Caco-2 (cell line): Measurements from ENCODE around the gene SMYD2. TPM values are rescaled to one million over a fixed set of nuclear protein-coding genes. Genes with fewer than 3 reads are reported as not detected.

Experiments
- BruUV-seq: library from RNA; stranded (reverse); fragments of 400-500 nt; replicated peaks from 2 replicates; lab custom pipeline; 2021; lab: Mats Ljungman, UMichigan
- CTCF ChIA-PET: fragments of 300-600 bp; sonication (Branson Sonifier 250); formaldehyde crosslinking; loops from one replicate; lab custom pipeline; 2022; ENCODE audit warnings: antibody characterized with exemption; lab: Charles Lee
- POLR2A ChIA-PET: fragments of 300-600 bp; sonication (Branson Sonifier 250); formaldehyde crosslinking; loops from one replicate; lab custom pipeline; 2022; ENCODE audit warnings: antibody characterized with exemption; lab: Charles Lee
- DNase-seq, 2 experiments: peaks; one replicate each; pipeline versions ENCODE4 v3.0.0 to v3.0.0-alpha.2; 2020 to 2022
- H3K27me3 ChIP-seq: replicated peaks from 2 replicates; pipeline ENCODE4 v1.6.0; 2011; ENCODE audit warnings: low read length; ENCODE audit not compliant: control insufficient read depth, insufficient read depth
- H3K36me3 ChIP-seq: 2 replicates; pipeline ENCODE4 v1.5.1; 2011; ENCODE audit warnings: low read length; ENCODE audit not compliant: control insufficient read depth, insufficient read depth
- H3K4me1 ChIP-seq: fragments of 250-450 bp; sonication (Bioruptor Pico); 2 replicates; pipeline ENCODE4 v1.5.1; 2020; ENCODE audit warnings: mild to moderate bottlenecking
- H3K4me3 ChIP-seq: 2 replicates; pipeline ENCODE4 v1.5.1; 2011; ENCODE audit warnings: low read depth, mild to moderate bottlenecking, control low read depth, low read length
- H3K9me3 ChIP-seq: fragments of 250-450 bp; sonication (Bioruptor Pico); 2 replicates; pipeline ENCODE4 v1.5.1; 2020; ENCODE audit warnings: mild to moderate bottlenecking, moderate library complexity
- H3K27ac Mint-ChIP-seq: one replicate; pipeline ENCODE4 v1.8.0; 2022; ENCODE audit warnings: mixed read lengths; ENCODE audit not compliant: unreplicated experiment
- H3K27me3 Mint-ChIP-seq: one replicate; pipeline ENCODE4 v1.8.0; 2022; ENCODE audit warnings: mixed read lengths; ENCODE audit not compliant: insufficient read depth, unreplicated experiment
- H3K36me3 Mint-ChIP-seq: one replicate; pipeline ENCODE4 v1.8.0; 2022; ENCODE audit warnings: mild to moderate bottlenecking, mixed read lengths; ENCODE audit not compliant: insufficient read depth, unreplicated experiment
- H3K4me1 Mint-ChIP-seq: one replicate; pipeline ENCODE4 v1.8.0; 2022; ENCODE audit warnings: low read depth, mixed read lengths; ENCODE audit not compliant: unreplicated experiment
- H3K4me3 Mint-ChIP-seq: one replicate; pipeline ENCODE4 v1.8.0; 2022; ENCODE audit warnings: mild to moderate bottlenecking, moderate library complexity, mixed read lengths; ENCODE audit not compliant: unreplicated experiment
- H3K9me3 Mint-ChIP-seq: one replicate; pipeline ENCODE4 v1.8.0; 2022; ENCODE audit warnings: mixed read lengths; ENCODE audit not compliant: unreplicated experiment
- CTCF ChIP-seq, 2 experiments: fragments of 200-600 bp in 1 of 2; IDR thresholded peaks; 1 replicate in 1 of 2; 2 replicates in 1 of 2; pipeline versions ENCODE4 v1.5.1 to v1.8.0; 2011 to 2022; ENCODE audit warnings: antibody characterized with exemption in 1 of 2, control low read depth in 1 of 2, inconsistent platforms in 1 of 2, low read depth in 1 of 2, low read length in 1 of 2, mild to moderate bottlenecking in 1 of 2, moderate library complexity in 1 of 2; ENCODE audit not compliant: insufficient read depth in 1 of 2, severe bottlenecking in 1 of 2, unreplicated experiment in 1 of 2
- intact Hi-C: fragments of 100-400 bp; cut with micrococcal nuclease; formaldehyde crosslinking; loops from one replicate; pipeline ENCODE4 v1.10.0; 2022; ENCODE audit not compliant: unreplicated experiment
- total RNA-seq: library from RNA; stranded (reverse); gene quantifications from 2 replicates; pipeline ENCODE4 v1.2.3, GENCODE V29; 2022

The SMYD2 gene
- total RNA-seq, 1 experiment from 2014 or later, result 182 TPM

- Histone ChIP-seq H3K4me1 (peaks cover 39% of the 10 kb centered on the region), H3K36me3 (no peaks in the 10 kb centered on the region; the same call in 1 of the 2 replicates), H3K9me3 (no peaks in the 10 kb centered on the region), H3K27me3 (no peaks in the 10 kb centered on the region), H3K4me3 (no peak overlapping the region)
- no peaks in the 10 kb centered on the region for H3K27me3 Mint-ChIP-seq
- H3K4me3 Mint-ChIP-seq, result peak overlapping the region; percentile 35
- no peak for TF ChIP-seq CTCF (IDR thresholded peaks at IDR 0.05; ENCODE audit: insufficient read depth in 1 of 2, low read depth in 1 of 2, low read length in 1 of 2, severe bottlenecking in 1 of 2, unreplicated experiment in 1 of 2)
- no TSS peak for BruUV-seq
- ChIA-PET POLR2A (no interaction called here), CTCF (interaction anchor here (1.4 to 1.5 kb wide), 3 partner anchors 16 to 52 kb away, joined by 3 to 5 read pairs (median 3); no protein-coding TSS in a partner anchor)
- peaks cover 44% of the 10 kb centered on the region for H3K4me1 Mint-ChIP-seq
- peak; percentile 45 to 52 for DNase-seq
- intact Hi-C loops, result no loop called here
- no peaks in the 10 kb centered on the region for H3K9me3 Mint-ChIP-seq
- peak overlapping the region; percentile 84 for H3K27ac Mint-ChIP-seq
- peaks cover 22% of the 10 kb centered on the region for H3K36me3 Mint-ChIP-seq
Observed at GRCh38 chr1:214277704-214278635, 3.0 kb upstream of the SMYD2 start.

DNA sequence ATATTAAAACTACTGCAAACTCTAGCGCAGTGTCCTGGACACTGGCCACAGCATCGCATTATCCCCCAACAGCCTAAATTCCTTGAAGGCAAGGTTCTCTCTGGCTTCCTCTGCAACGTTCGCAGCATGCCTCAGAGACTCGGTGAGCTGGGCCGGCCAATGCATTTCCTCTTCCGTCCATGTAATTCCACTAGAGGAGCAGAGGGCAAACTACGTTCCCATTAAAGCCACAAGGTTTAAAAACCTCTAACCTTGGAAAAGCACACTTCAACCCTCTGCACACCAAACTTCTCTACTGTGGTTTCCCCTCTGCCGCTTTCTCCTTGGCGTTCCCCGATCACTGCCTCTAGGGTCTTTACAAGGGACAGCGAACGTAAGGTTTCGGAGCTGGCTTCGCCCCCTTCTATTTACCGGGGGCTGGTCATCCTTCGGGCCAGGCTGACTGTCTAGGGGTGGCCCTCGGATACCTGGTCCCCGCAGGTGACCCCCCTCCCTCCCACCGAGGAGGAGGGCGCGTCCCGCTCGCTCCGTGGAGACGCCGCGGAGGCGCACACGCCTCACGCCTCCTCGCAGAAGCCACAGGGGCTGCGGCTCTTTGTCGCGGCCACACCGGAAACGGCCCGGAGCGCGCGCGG lies 456 bp upstream of the SMYD2 start:
- no peak for TF ChIP-seq CTCF (IDR thresholded peaks at IDR 0.05; ENCODE audit: insufficient read depth in 1 of 2, low read depth in 1 of 2, low read length in 1 of 2, severe bottlenecking in 1 of 2, unreplicated experiment in 1 of 2)
- ChIA-PET CTCF (interaction anchor here (0.6 to 2.2 kb wide), 5 partner anchors 19 to 1614 kb away, joined by 3 to 11 read pairs (median 5); no protein-coding TSS in a partner anchor), POLR2A (interaction anchor here (0.6 to 0.9 kb wide), 3 partner anchors 25 to 293 kb away, joined by 3 to 5 read pairs (median 4); partner anchors contain the start of gene PROX1)
- Histone ChIP-seq H3K27me3 (no peaks in the 10 kb centered on the region), H3K36me3 (no peaks in the 10 kb centered on the region; the same call in 1 of the 2 replicates), H3K4me3 (peak overlapping the region; percentile 89), H3K4me1 (peaks cover 63% of the 10 kb centered on the region), H3K9me3 (no peaks in the 10 kb centered on the region)
- H3K36me3 Mint-ChIP-seq, result peaks cover 34% of the 10 kb centered on the region
- intact Hi-C loops, result loop anchor here (1.0 to 5.0 kb wide), 5 partner anchors 8 to 272 kb away; partner anchors contain the start of gene PTPN14
- H3K4me1 Mint-ChIP-seq, result peaks cover 53% of the 10 kb centered on the region
- no TSS peak for BruUV-seq
- DNase-seq, result peak; percentile 60 to 62
- no peaks in the 10 kb centered on the region for H3K9me3 Mint-ChIP-seq
- H3K27ac Mint-ChIP-seq, result peak overlapping the region; percentile 94
- peak overlapping the region; percentile 94 for H3K4me3 Mint-ChIP-seq
- no peaks in the 10 kb centered on the region for H3K27me3 Mint-ChIP-seq
